Measurements from ENCODE around the gene MED1.
"Not testable (repeated sequence)": the region's sequence is repeated elsewhere in the genome, so short reads cannot be mapped to it uniquely, and the experiment has no call there.

The MED1 gene

GRCh38 chr17:39450847-39451581 lies at the start of gene MED1:
Gene MED1 (minus strand): TSS chr17:39451263. CDS start chr17:39451062, 201 bp downstream.
- DNase-seq = peak; percentile 92

- DNase-seq = not testable (repeated sequence)
Observed at GRCh38 chr17:39496921-39497320, 45.9 kb upstream of the MED1 start.

- no peak for DNase-seq
Observed at GRCh38 chr17:39487946-39488345, 36.9 kb upstream of the MED1 start.

- not testable (repeated sequence) for DNase-seq
Observed at GRCh38 chr17:39487490-39487889, 36.4 kb upstream of the MED1 start.

- DNase-seq = no peak
Observed at GRCh38 chr17:39486242-39486641, 35.2 kb upstream of the MED1 start.

GRCh38 chr17:39485555-39485954 lies 34.5 kb upstream of the MED1 start:
- peak; percentile 53 for DNase-seq

GRCh38 chr17:39484178-39484577 lies 33.1 kb upstream of the MED1 start:
- no peak for DNase-seq

GRCh38 chr17:39483506-39483905 lies 32.4 kb upstream of the MED1 start:
- DNase-seq = no peak

- DNase-seq = not testable (repeated sequence)
Observed at GRCh38 chr17:39479631-39480030, 28.6 kb upstream of the MED1 start.

- no peak for DNase-seq
Observed at GRCh38 chr17:39473310-39473709, 22.2 kb upstream of the MED1 start.

- DNase-seq = not testable (repeated sequence)
Observed at GRCh38 chr17:39468610-39469009, 17.5 kb upstream of the MED1 start.

- DNase-seq = not testable (repeated sequence)
Observed at GRCh38 chr17:39464639-39465181, 13.6 kb upstream of the MED1 start.

- no peak for DNase-seq
Observed at GRCh38 chr17:39462631-39463375, 11.7 kb upstream of the MED1 start.

GRCh38 chr17:39461926-39462569 lies 11.0 kb upstream of the MED1 start:
- DNase-seq = peak; percentile 21

- DNase-seq = peak; percentile 95
Observed at GRCh38 chr17:39461113-39461925, 10.3 kb upstream of the MED1 start, which contains the start of gene CDK12. Gene CDK12 (plus strand): TSS chr17:39461486. CDS start chr17:39462072, 586 bp downstream.

- no peak for DNase-seq
Observed at GRCh38 chr17:39455919-39456318, 4.9 kb upstream of the MED1 start.

GRCh38 chr17:39450051-39450450 lies 1.0 kb downstream of the MED1 start:
- no peak for DNase-seq

GRCh38 chr17:39447561-39447960 lies 3.5 kb downstream of the MED1 start:
- DNase-seq = no peak

- DNase-seq = no peak
Observed at GRCh38 chr17:39443326-39443725, 7.7 kb downstream of the MED1 start.

- not testable (repeated sequence) for DNase-seq
Observed at GRCh38 chr17:39439868-39440267, 11.2 kb downstream of the MED1 start.

- no peak for DNase-seq
Observed at GRCh38 chr17:39429600-39429999, 21.5 kb downstream of the MED1 start.

- no peak for DNase-seq
Observed at GRCh38 chr17:39416141-39416540, 34.9 kb downstream of the MED1 start.

Data from T1000 (cell line).